ENCODE data around the gene AADAT.

DNA sequence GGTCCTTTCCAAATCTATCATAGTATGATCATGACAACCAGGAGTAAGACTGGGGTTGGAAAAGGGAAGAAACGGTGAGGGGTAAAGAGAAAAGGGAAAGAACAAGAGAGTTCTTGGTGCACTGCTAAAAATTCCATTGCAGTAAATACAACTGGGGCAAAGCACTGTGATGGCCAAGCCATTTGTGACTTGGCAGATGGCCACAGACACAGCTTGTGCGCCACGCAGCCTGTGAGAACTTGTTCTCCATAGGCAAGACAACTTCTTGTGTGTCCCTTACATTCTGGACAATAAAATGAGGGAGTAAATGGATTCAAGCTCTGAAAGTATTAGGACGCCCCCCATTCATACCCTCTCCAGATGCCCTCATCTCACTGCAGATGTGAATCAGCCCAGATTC is 74.5 kb downstream of the AADAT start:
- no peak for TF ChIP-seq POLR2AphosphoS5 (IDR thresholded peaks at IDR 0.05; ENCODE audit: low read depth, low read length)
- TF ChIP-seq POLR2A (IDR thresholded peaks at IDR 0.05; ENCODE audit: low read depth, low read length): no peak
- TF ChIP-seq TAF1 (IDR thresholded peaks at IDR 0.05; ENCODE audit: borderline replicate concordance, low read depth, low read length): no peak
